NCI-H526 (cell line): ENCODE data around the gene HEATR5A.
"Not testable (repeated sequence)": the region's sequence is repeated elsewhere in the genome, so short reads cannot be mapped to it uniquely, and the experiment has no call there.

ENCODE experiments used
- DNase-seq, 2 experiments: peaks; one replicate each; lab custom pipeline; 2025; lab: John Stamatoyannopoulos, UW

HEATR5A gene

GRCh38 chr14:31283153-31283552 is 137.2 kb downstream of the HEATR5A start:
- DNase-seq, result no peak

DNA sequence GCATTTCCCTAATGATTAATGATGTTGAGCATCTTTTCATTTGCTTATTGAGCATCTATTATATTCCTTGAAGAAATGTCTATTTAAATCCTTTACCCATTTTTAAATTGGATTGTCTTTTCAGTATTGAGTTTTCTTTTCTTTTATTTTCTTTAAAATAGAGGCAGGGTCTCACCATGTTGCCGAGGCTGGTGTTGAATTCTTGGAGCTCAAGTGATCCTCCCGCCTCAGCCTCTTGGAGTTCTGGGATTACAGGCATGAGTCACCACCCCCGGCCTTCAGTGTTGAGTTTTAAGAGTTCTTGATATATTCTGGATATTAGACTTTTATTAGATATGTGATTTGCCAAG is 139.5 kb downstream of the HEATR5A start:
- no peak for DNase-seq

- DNase-seq, result no peak
Observed at GRCh38 chr14:31280132-31280870, 140.0 kb downstream of the HEATR5A start.

- DNase-seq, result no peak
Observed at GRCh38 chr14:31278883-31279282, 141.5 kb downstream of the HEATR5A start.

- no peak for DNase-seq
Observed at GRCh38 chr14:31277085-31277484, 143.3 kb downstream of the HEATR5A start.

DNA sequence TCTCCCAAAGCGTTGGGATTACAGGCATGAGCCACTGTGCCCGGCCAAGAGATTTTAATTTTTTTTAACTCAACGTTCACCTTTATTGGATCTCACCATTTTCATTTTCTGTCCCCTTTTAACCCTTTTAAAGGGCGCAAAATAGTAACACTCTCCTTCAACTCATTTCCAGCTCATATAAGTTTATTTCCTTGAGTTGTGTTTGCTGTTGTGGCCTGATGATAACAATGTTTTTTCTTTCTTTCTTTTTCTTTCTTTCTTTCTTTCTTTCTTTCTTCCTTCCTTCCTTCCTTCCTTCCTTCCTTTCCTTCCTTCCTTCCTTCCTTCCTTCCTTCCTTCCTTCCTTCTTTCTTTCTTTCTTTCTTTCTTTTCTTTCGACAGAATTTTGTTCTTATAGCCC is 143.9 kb downstream of the HEATR5A start:
- DNase-seq, result not testable (repeated sequence)

DNA sequence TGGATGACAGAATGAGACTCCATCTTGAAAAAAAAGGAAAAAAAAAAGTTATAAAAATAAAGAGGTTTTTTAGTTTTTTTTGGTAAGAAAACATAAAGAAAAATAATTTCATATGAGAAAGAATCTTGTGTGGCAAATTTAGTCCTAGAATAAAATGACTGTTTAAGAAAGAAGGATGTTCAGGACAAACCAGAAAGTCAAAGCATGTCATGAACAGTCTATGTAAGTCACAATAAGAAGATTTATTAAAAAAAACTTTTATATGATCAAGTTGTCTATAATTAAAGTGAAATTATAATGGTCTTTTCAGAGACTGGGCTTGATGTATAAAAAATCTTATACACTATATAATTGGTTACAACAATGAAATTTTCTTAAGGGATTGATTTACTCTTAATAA is 144.6 kb downstream of the HEATR5A start:
- DNase-seq, result no peak

- DNase-seq, result no peak
Observed at GRCh38 chr14:31271648-31272047, 148.7 kb downstream of the HEATR5A start.

DNA sequence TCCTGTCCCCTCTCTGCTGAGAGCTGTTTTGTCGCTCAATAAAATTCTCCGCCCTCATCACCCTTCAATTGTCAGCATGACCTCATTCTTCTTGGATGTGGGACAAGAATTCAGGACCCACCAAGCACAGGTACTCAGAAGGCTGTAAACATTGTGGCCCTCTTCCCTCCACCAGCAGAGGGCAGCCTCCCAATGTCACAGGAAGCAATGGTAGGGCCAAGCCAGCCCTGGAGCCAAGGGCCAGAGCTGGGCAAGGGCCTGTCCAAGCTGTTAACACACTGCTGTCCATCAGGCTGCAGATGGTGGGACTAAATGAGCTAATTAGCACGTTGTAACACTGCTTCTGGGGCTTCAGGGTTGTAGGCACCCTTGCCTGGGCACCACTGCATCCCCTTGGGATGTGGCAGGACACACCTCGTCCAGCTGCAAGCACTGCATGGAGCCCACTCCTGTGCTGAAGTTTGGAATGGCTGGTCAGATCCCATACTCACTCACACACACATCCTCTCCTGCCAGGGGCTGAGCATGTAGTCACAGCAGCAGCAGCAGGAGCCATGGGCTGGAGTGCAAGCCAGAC is 150.1 kb downstream of the HEATR5A start:
- no peak for DNase-seq

DNA sequence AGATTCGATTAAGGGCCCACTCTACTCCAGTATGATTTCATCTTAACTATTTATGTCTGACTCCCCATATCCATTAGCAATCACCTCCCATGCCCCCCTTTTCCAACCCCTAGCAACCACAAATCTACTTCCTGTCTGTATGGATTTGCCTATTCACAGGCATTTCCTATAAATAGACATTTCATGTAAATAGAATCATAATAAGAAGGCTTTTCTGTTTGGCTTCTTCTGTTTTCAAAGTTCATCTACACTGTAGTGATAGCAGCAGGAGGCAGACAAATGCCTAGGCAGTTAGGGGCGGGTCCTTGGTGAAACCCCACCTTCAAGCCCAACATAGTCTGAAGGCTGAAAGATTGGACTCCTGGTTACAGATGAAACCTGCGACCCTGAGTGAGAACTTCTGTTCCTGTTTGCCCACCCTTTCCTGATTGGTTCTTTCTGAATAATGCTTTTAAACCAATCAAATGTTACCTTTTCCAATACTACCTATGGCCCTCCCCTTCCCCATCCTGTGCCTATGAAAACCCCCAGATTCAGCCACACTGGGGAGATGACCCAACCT is 150.6 kb downstream of the HEATR5A start:
- peak; percentile 7 to 15 for DNase-seq

GRCh38 chr14:31268216-31268615 is 152.1 kb downstream of the HEATR5A start:
- DNase-seq, result no peak

- no peak for DNase-seq
Observed at GRCh38 chr14:31266437-31267331, 153.7 kb downstream of the HEATR5A start.

DNA sequence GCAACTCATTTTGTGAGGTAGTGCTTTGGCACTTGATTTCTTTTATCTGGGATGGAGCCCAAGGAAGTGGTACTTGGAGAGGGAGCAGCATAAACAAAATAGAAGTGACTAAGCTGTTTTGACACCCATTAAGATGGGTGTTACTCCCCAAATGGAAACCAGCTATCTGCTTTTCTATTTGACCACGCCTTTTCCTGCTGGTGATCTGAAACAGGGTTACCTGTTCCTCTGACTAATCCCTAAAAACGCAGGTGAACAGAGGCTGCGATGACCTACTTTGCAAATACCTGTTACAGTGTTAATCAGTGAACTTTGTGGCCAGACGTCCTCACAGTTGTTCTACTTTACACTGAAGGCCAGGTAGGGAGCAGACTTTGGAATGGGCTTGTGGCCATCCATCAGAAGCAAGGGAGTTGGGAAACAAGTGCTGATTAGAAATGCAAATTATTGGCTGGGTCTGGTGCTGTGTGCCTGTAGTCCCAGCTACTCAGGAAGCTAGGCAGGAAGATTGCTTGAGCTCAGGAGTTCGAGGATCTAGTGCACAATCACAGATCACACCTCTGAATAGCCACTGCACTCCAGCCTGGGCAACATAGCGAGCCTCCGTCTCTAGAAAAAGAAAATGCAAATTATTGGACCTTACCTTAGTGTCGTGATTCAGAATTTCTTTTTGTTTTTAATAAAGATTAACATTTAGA is 154.5 kb downstream of the HEATR5A start:
- DNase-seq, result peak in 1 of 2 experiments; percentile 36

GRCh38 chr14:31263485-31264133 is 156.7 kb downstream of the HEATR5A start:
- DNase-seq, result no peak

GRCh38 chr14:31261859-31262731 is 158.3 kb downstream of the HEATR5A start:
- DNase-seq, result no peak

- DNase-seq, result no peak
Observed at GRCh38 chr14:31261523-31261858, 158.9 kb downstream of the HEATR5A start.

- DNase-seq, result not testable (repeated sequence)
Observed at GRCh38 chr14:31259040-31259435, 161.3 kb downstream of the HEATR5A start.

- no peak for DNase-seq
Observed at GRCh38 chr14:31258427-31259039, 161.8 kb downstream of the HEATR5A start.

DNA sequence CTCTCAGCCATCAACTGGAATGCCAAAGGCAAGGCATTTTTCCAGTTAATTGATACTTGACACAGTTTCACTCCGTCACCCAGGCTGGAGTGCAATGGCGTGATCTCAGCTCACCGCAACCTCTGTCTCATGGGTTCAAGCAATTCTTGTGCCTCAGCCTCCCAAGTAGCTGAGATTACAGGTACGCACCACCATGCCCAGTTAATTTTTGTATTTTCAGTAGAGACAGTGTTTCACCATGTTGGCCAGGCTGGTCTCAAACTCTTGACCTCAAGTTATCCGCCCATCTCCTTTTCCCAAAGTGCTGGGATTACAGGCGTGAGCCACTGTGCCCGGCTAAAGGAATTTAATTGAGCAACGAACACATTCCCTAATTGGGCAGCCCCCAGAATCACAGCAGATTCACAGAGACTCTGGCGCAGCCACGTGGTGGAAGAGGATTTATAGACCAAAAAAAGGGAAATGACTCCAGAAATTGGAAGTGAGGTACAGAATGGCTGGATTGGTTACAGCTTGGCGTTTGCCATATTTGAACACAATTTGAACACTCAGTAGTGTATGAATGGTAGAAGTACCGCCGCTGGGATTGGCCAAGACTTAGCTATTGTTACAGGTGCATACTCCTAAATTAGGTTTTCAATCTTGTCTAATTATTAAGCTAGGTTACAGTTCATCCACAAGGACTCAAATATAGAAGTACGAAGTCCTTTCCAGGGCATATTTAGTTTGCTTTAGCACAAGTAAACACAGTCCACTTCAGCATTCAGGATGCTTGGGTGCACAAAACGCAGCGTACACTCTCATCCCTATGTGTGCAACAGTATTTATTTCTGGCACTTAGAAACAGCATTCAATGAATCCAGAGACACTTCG is 162.6 kb downstream of the HEATR5A start:
- not testable (repeated sequence) for DNase-seq
